Hepatocyte (in vitro differentiated cells): ENCODE measurements around the gene CAMKMT.

Source experiments
- EZH2 ChIP-seq: fragments of 200-600 bp; sonication (generic); IDR thresholded peaks from 2 replicates; pipeline ENCODE4 v1.6.1; 2016; ENCODE audit warnings: antibody characterized with exemption, mild to moderate bottlenecking, borderline replicate concordance
- EZH2phosphoT487 ChIP-seq: fragments of 200-600 bp; sonication (generic); IDR thresholded peaks from one replicate; pipeline ENCODE4 v1.6.1; 2018; ENCODE audit warnings: antibody characterized with exemption, mild to moderate bottlenecking, low read depth, moderate library complexity; ENCODE audit not compliant: unreplicated experiment, severe bottlenecking
- TF ChIP-seq, protein P1 (sequence below): fragments of 200-600 bp; sonication (generic); IDR thresholded peaks from 2 replicates; pipeline ENCODE4 v1.5.1; 2016; ENCODE audit warnings: antibody characterized with exemption, mild to moderate bottlenecking; ENCODE audit not compliant: poor library complexity

DNA sequence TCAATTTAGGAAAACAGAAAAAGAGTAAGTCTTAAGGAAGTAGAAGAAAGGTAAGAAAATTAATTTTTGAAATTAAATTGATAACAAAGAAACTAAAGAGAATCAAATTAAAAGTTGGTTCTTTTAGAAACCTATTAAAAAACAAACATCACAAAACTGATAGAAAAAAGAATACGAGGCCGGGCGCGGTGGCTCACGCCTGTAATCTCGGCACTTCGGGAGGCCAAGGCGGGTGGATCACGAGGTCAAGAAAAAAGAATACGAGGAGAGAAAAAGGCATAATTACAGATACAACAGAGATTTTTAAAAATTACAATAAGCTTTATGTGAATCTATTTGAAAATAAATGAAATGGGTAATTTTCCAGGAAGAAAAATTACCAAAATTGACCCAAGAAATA, 12.2 kb upstream of the CAMKMT start:
- TF ChIP-seq, protein P1, sequence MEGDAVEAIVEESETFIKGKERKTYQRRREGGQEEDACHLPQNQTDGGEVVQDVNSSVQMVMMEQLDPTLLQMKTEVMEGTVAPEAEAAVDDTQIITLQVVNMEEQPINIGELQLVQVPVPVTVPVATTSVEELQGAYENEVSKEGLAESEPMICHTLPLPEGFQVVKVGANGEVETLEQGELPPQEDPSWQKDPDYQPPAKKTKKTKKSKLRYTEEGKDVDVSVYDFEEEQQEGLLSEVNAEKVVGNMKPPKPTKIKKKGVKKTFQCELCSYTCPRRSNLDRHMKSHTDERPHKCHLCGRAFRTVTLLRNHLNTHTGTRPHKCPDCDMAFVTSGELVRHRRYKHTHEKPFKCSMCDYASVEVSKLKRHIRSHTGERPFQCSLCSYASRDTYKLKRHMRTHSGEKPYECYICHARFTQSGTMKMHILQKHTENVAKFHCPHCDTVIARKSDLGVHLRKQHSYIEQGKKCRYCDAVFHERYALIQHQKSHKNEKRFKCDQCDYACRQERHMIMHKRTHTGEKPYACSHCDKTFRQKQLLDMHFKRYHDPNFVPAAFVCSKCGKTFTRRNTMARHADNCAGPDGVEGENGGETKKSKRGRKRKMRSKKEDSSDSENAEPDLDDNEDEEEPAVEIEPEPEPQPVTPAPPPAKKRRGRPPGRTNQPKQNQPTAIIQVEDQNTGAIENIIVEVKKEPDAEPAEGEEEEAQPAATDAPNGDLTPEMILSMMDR: no peak
- no peak for TF ChIP-seq EZH2
- TF ChIP-seq EZH2phosphoT487: no peak
